ENCODE data around the gene PIK3AP1.

- TF ChIP-seq MAZ (IDR thresholded peaks at IDR 0.05; ENCODE audit: borderline replicate concordance, low read depth, low read length) (no peak), POLR2A (IDR thresholded peaks at IDR 0.05; ENCODE audit: low read length) (no peak), EP300 (IDR thresholded peaks at IDR 0.05) (no peak), ZC3H11A (IDR thresholded peaks at IDR 0.05) (no peak), MYC (IDR thresholded peaks at IDR 0.05; ENCODE audit: borderline replicate concordance, low read length) (no peak), RNF2 (IDR thresholded peaks at IDR 0.05; ENCODE audit: borderline replicate concordance, low read depth) (no peak), JUN (IDR thresholded peaks at IDR 0.05) (no peak), CEBPB (IDR thresholded peaks at IDR 0.05) (no peak), SREBF2 (IDR thresholded peaks at IDR 0.05) (no peak), BHLHE40 (IDR thresholded peaks at IDR 0.05; ENCODE audit: low read depth, low read length) (no peak), SMC3 (IDR thresholded peaks at IDR 0.05) (no peak)
- TF ChIP-seq, protein P1, sequence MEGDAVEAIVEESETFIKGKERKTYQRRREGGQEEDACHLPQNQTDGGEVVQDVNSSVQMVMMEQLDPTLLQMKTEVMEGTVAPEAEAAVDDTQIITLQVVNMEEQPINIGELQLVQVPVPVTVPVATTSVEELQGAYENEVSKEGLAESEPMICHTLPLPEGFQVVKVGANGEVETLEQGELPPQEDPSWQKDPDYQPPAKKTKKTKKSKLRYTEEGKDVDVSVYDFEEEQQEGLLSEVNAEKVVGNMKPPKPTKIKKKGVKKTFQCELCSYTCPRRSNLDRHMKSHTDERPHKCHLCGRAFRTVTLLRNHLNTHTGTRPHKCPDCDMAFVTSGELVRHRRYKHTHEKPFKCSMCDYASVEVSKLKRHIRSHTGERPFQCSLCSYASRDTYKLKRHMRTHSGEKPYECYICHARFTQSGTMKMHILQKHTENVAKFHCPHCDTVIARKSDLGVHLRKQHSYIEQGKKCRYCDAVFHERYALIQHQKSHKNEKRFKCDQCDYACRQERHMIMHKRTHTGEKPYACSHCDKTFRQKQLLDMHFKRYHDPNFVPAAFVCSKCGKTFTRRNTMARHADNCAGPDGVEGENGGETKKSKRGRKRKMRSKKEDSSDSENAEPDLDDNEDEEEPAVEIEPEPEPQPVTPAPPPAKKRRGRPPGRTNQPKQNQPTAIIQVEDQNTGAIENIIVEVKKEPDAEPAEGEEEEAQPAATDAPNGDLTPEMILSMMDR (IDR thresholded peaks at IDR 0.05) = no peak
Measured at GRCh38 chr10:96661632-96662031, 58.7 kb downstream of the PIK3AP1 start.
